Loucy (cell line): ENCODE data around the gene GATA3.

Experiments
- H2AFZ ChIP-seq: fragments of 200-600 bp; sonication (generic); 2 replicates; pipeline ENCODE4 v1.6.0; 2016; ENCODE audit warnings: antibody characterized with exemption, mild to moderate bottlenecking, low read length, moderate library complexity
- H3F3A ChIP-seq: fragments of 200-600 bp; 2 replicates; pipeline ENCODE4 v1.6.0; 2016; ENCODE audit warnings: antibody characterized with exemption, low read depth, mild to moderate bottlenecking
- H3K27me3 ChIP-seq: fragments of 200-600 bp; sonication (generic); 2 replicates; pipeline ENCODE4 v1.6.1; 2014; ENCODE audit warnings: low read length, mild to moderate bottlenecking; ENCODE audit not compliant: insufficient read depth, poor library complexity, severe bottlenecking
- H3K36me3 ChIP-seq: fragments of 200-600 bp; sonication (generic); 2 replicates; pipeline ENCODE4 v1.6.1; 2016; ENCODE audit warnings: low read length; ENCODE audit not compliant: insufficient read depth
- H3K4me1 ChIP-seq: fragments of 200-600 bp; sonication (generic); 2 replicates; pipeline ENCODE4 v1.5.1; 2014; ENCODE audit warnings: low read length, mild to moderate bottlenecking; ENCODE audit not compliant: insufficient read depth, poor library complexity, severe bottlenecking
- H3K4me2 ChIP-seq: fragments of 200-600 bp; sonication (generic); 2 replicates; pipeline ENCODE4 v1.6.0; 2014; ENCODE audit warnings: antibody characterized with exemption, low read length, low read depth, mild to moderate bottlenecking; ENCODE audit not compliant: poor library complexity, severe bottlenecking
- H3K4me3 ChIP-seq: fragments of 200-600 bp; sonication (generic); 2 replicates; pipeline ENCODE4 v1.5.1; 2014; ENCODE audit warnings: low read length, mild to moderate bottlenecking, mixed read lengths; ENCODE audit not compliant: poor library complexity, severe bottlenecking
- H3K79me2 ChIP-seq: fragments of 200-600 bp; sonication (generic); 2 replicates; pipeline ENCODE4 v1.6.1; 2014; ENCODE audit warnings: low read length; ENCODE audit not compliant: insufficient read depth
- H3K9ac ChIP-seq: fragments of 200-600 bp; sonication (generic); 2 replicates; pipeline ENCODE4 v1.6.0; 2014; ENCODE audit warnings: mild to moderate bottlenecking, low read depth, low read length, moderate library complexity; ENCODE audit not compliant: poor library complexity, severe bottlenecking
- H3K9me2 ChIP-seq: fragments of 200-600 bp; sonication (generic); replicated peaks from 2 replicates; pipeline ENCODE4 v1.6.1; 2016; ENCODE audit warnings: low read depth, low read length, mixed read lengths
- H3K9me3 ChIP-seq: fragments of 200-600 bp; sonication (generic); 2 replicates; pipeline ENCODE4 v1.6.1; 2014; ENCODE audit warnings: mild to moderate bottlenecking, antibody characterized with exemption, low read length, low read depth; ENCODE audit not compliant: insufficient read depth
- H4K20me1 ChIP-seq: fragments of 200-600 bp; sonication (generic); 2 replicates; pipeline ENCODE4 v1.6.0; 2014; ENCODE audit warnings: antibody characterized with exemption, low read length, mild to moderate bottlenecking; ENCODE audit not compliant: insufficient read depth, poor library complexity, severe bottlenecking
- EZH2phosphoT487 ChIP-seq: fragments of 200-600 bp; IDR thresholded peaks from 2 replicates; pipeline ENCODE4 v1.6.1; 2018; ENCODE audit warnings: antibody characterized with exemption, mild to moderate bottlenecking, moderate library complexity, borderline replicate concordance
- TF ChIP-seq, protein P1 (sequence below): fragments of 200-600 bp; sonication (generic); conservative IDR thresholded peaks from 2 replicates; pipeline ENCODE4 v1.5.1; 2014; ENCODE audit warnings: mild to moderate bottlenecking, antibody characterized with exemption, low read length

GATA3 gene

DNA sequence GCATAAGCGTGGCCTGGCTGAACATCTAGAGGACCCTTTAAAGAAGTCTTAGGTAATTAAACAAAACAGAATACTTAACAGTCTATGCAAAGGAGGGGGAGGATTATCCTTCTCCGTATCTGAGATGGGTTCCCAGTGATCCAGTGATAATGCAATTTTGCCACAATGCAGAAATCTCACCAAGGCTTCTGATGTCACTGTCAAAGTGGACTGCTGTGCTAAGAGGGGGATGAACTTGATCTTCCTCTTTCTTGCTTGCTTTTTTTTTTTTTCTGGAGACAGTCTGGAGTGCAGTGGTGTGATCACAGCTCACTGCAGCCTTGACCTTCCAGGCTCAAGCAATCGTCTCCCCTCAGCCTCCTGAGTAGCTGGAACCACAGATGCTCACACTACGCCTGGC, 30.8 kb downstream of the GATA3 start:
- Histone ChIP-seq H3K9me2 (no peaks in the 10 kb centered on the region), H3K9me3 (no peaks in the 10 kb centered on the region), H3K27me3 (no peaks in the 10 kb centered on the region), H3K79me2 (peaks cover 6% of the 10 kb centered on the region; the same call in 1 of the 2 replicates), H3K36me3 (peaks cover 9% of the 10 kb centered on the region; the same call in 1 of the 2 replicates), H4K20me1 (no peaks in the 10 kb centered on the region), H2AFZ (no peak overlapping the region), H3K9ac (no peak overlapping the region), H3F3A (peaks cover 8% of the 10 kb centered on the region), H3K4me2 (no peak overlapping the region), H3K4me1 (peaks cover 47% of the 10 kb centered on the region), H3K4me3 (no peak overlapping the region)
- no peak for TF ChIP-seq EZH2phosphoT487
- TF ChIP-seq, protein P1, sequence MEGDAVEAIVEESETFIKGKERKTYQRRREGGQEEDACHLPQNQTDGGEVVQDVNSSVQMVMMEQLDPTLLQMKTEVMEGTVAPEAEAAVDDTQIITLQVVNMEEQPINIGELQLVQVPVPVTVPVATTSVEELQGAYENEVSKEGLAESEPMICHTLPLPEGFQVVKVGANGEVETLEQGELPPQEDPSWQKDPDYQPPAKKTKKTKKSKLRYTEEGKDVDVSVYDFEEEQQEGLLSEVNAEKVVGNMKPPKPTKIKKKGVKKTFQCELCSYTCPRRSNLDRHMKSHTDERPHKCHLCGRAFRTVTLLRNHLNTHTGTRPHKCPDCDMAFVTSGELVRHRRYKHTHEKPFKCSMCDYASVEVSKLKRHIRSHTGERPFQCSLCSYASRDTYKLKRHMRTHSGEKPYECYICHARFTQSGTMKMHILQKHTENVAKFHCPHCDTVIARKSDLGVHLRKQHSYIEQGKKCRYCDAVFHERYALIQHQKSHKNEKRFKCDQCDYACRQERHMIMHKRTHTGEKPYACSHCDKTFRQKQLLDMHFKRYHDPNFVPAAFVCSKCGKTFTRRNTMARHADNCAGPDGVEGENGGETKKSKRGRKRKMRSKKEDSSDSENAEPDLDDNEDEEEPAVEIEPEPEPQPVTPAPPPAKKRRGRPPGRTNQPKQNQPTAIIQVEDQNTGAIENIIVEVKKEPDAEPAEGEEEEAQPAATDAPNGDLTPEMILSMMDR, result no peak

DNA sequence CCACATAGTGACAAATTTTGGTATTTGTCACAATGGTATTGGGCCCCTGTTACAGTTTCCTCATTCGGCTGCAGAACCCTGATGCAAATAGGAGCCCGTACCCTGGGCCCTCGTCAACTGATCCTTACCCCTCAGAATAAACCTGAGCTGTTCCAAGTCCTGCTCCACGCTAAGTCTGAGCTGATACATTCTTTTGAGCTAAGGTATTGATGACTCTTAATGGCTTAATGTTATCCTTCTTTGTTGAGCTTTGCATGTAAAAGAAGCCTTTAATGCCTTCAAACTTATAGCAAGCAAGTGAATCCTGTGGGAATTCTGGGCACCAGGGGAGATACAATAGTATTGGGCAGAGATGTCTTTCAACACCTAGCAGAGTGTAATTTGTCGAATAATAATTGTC, 31.8 kb downstream of the GATA3 start:
- peaks cover 3% of the 10 kb centered on the region; the same call in 1 of the 2 replicates for H3K36me3 ChIP-seq
- peaks cover 6% of the 10 kb centered on the region; the same call in 1 of the 2 replicates for H3K79me2 ChIP-seq
- H3K4me1 ChIP-seq, result peaks cover 39% of the 10 kb centered on the region
- H2AFZ ChIP-seq, result no peak overlapping the region
- H3K27me3 ChIP-seq, result no peaks in the 10 kb centered on the region
- H3K9ac ChIP-seq, result no peak overlapping the region
- H3K4me2 ChIP-seq, result no peak overlapping the region
- H3F3A ChIP-seq, result peaks cover 8% of the 10 kb centered on the region
- H4K20me1 ChIP-seq, result no peaks in the 10 kb centered on the region
- no peaks in the 10 kb centered on the region for H3K9me3 ChIP-seq
- TF ChIP-seq EZH2phosphoT487, result no peak
- TF ChIP-seq, protein P1, result no peak
- no peak overlapping the region for H3K4me3 ChIP-seq
- no peaks in the 10 kb centered on the region for H3K9me2 ChIP-seq

DNA sequence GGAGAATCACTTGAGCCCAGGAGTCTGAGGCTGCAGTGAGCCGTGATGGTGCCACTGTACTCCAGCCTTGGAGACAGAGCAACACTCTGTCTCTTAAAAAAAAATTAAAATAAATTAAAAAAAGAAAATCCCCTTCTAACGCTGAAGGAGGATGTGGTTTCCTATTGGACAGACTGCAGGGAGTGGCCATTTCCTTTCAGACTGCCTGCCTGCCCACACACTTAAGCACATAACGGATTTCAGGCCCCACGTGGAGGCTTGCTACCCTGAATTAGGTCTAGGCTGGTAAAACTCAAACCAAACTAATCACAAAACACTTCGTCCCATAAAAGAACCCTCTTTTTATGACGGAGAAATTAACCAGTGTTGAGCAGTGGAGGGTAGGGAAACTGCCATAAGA, 34.0 kb downstream of the GATA3 start:
- peaks cover 39% of the 10 kb centered on the region for H3K4me1 ChIP-seq

More for the DNA sequence above, 34.0 kb downstream of the GATA3 start:
- peak overlapping the region; percentile 60 for H3K4me2 ChIP-seq
- H3K9me3 ChIP-seq, result no peaks in the 10 kb centered on the region
- H3K9me2 ChIP-seq, result no peaks in the 10 kb centered on the region
- H3K36me3 ChIP-seq, result no peaks in the 10 kb centered on the region
- H3K27me3 ChIP-seq, result no peaks in the 10 kb centered on the region
- peak overlapping the region; percentile 42 for H3K4me3 ChIP-seq
- no peak overlapping the region for H2AFZ ChIP-seq
- TF ChIP-seq, protein P1, result no peak
- no peak for TF ChIP-seq EZH2phosphoT487
- peak overlapping the region; percentile 70 for H3K9ac ChIP-seq
- peaks cover 6% of the 10 kb centered on the region; the same call in 1 of the 2 replicates for H3K79me2 ChIP-seq
- no peaks in the 10 kb centered on the region for H4K20me1 ChIP-seq
- H3F3A ChIP-seq, result peaks cover 8% of the 10 kb centered on the region
